Skin epidermis (tissue), 12 donors: Measurements from ENCODE around the gene C2orf49.

Experiments
- H3K27ac ChIP-seq, 21 experiments: fragments of 200-600 bp; sonication (generic) in 11 of 21; one replicate each; pipeline ENCODE4 v1.5.0; 2020; ENCODE audit warnings: mild to moderate bottlenecking in 3 of 21, inconsistent platforms in 2 of 21, moderate library complexity in 2 of 21
- H3K4me3 ChIP-seq, 7 experiments: fragments of 200-600 bp; sonication (generic) in 2 of 7; one replicate each; pipeline ENCODE4 v1.5.0; 2020; ENCODE audit warnings: inconsistent platforms in 2 of 7, mild to moderate bottlenecking in 2 of 7, moderate library complexity in 1 of 7

The C2orf49 gene

DNA sequence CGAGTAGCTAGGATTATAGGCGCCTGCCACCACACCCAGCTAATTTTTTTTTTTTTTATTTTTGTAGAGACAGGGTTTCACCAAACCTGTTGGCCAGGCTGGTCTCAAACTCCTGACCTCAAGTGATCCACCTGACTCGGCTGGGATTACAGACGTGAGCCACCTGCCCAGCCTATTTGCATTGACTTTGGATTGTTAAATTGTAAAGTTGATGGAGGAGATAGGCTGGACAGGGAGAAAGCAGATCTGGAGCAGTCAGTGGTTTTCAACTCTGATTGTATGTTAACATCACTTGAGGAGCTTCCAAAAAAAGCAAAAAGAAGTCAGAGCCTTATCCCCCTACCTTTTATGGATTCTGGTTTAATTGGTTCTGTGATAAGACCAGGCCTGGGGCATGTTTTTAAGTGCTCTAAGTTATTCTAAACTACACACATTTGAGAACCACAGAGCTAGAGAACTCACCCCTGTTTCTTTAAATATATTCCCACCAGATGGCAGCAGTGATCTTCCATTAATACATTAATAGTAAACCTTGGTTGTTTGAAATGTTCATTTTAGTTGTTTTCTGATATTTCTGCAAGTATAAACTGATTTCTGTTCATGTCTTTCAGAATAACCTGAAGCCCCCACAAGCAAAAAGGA is 7.5 kb downstream of the C2orf49 start:
- Histone ChIP-seq H3K27ac (no peak overlapping the region), H3K4me3 (no peak overlapping the region)

DNA sequence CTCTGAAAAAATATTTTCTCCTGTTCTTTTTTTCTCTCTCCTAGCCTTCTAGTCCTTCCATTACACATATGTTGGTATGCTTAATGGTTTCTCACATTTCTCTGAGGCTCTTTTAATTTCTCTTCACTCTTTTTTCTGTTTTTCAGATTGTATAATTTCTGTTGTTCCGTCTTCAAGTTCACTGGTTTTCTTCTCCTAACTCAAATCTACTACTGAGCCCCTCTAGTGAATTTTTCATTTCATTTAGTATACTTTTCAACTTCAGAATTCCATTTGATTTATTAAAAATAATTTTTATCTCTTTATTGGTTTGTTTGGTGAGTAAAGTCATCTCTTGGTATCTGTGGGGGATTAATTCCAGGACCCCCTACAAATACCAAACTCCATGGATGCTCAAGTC is 19.8 kb downstream of the C2orf49 start:
- no peak overlapping the region for H3K27ac ChIP-seq
- no peak overlapping the region for H3K4me3 ChIP-seq

DNA sequence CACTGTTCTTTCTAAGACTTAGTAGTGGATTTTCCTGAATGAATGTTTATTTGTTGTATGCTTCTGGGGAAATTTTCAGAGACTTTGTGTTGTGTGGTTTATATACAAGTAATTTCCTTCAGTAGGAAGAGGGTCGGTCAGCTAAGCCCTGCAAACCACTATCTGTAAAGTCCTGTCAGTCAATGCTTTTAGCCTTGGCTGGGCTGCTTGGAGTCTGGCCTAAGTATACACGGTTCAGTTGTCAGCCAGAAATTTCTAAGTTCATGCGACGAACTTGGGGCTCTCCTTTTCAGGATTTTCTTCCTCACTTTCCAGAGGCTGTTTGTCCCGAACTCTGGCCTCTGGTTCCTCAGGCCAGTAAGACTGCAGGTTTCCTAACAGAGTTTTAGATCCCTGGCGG is 21.3 kb downstream of the C2orf49 start:
- Histone ChIP-seq H3K4me3 (no peak overlapping the region), H3K27ac (no peak overlapping the region)

DNA sequence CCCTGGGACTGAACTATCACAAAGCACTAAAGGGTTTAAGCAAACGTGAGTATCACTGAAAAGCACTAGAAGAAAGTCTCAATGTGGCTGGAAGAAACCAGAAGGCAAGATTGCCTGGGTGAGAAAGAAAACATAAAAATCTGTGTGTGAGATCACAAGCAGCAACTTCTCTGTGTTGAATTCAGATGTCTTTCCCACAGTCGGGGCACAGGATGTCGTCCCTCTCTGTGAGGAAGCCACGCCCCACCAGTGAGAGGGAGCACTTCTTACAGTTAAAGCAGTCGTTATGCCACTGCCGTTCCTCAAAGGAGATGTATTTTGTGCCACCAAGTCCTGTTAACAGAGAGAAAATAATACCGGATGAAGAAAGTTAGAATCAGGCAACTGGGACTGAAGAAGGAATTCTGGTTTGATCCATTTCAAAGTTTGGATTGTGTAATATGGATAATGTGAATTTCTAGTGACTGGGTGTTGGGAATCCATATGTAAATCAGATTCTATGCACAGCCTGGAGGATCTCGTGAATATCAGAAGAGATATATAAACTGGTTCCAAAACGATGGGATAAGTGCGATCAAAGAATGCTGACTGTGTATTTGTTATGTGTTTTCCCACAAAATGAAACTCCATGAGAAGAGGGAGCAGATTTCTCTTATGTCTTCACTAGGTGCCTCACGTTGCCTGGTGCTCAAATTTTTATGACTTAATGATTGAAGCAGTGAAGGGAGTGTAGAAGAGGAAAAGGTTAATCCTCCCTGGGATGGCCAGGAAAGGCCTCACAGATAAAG is 24.0 kb downstream of the C2orf49 start:
- H3K4me3 ChIP-seq = no peak overlapping the region
- no peak overlapping the region for H3K27ac ChIP-seq

DNA sequence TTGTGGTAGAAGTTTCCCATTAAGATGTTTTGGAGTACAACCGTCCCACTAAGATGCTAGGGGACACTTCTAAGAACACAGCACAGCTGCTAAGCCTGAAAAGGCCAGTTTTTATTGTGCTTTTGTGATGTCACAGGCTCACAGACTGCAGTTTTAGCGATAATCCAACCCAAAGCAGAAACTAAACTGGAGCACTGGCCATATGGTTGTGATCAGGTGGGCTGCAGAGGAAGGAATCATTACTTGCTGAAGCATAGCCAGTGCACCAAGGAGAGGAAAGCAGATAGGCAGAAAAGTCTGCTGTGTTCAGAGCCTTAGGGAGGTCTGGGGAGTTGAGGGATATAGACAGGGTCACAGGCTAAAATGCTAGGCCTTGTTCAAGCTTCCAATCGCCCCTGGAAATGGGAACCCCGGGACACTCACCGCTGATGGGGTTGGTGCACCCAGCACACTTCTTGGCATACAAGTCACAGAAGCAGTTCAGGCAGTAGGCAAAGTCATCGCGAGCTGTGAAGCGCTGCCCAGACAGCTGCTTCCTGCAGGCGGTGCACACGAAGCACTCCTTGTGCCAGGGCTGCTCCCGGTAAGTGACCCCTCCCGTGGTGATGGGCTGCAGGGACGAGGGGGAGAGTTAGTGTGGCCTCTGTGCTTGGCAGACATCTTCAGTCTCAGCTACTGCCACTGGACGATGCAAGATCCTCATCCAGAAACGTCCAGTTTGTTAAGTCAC is 25.7 kb downstream of the C2orf49 start:
- H3K27ac ChIP-seq = no peak overlapping the region
- no peak overlapping the region for H3K4me3 ChIP-seq

DNA sequence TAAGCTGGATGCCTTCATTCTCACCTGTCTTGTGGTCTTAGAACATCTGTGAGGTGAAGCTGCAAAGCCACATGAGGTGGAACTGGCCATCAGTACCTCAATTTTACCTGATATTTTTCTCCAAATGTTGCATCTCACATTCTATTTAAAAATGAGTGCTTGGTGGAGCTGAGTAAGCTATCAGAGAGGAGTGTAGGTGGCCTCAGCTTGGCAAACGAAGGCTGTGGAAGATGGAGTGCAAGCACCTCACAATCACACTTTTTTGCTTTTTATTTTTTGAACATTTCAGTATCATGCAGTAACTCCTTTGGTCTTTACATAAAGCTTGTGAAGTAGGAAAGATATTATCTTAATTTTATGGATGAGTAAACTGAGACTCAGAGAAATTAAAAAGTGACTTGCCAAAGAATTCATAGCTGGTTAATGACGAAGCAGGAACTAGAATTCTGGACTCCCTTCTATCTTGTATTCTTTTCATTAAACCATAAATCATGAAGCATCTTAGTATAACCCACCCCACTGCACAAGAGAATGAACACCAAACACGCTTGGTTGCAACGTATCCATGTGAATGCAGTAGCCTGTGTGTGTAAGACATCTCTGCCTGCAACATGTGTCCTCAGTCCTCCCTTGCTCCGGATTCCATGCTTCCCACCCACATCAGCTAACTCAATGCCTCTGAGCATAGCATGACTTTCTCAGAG is 27.2 kb downstream of the C2orf49 start:
- H3K4me3 ChIP-seq = no peak overlapping the region
- H3K27ac ChIP-seq = no peak overlapping the region

DNA sequence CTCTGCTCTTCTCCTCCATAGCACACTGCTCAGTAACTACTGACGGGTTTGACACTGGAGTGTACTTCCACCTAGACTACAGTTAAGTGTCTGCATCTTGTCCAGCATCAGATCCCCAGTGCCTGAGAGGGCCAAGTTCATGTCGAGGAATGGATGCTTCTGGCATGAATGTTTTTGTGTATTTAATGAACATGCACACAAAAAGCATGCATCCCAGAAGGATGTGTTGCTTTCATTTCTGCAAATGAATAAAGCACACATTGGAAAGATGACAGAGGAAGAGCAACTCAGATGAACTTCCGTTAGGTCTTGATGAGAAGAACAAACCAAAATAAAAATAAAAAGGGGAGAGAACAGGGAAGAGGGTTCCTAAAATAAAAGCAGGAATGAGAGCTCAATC is 27.9 kb downstream of the C2orf49 start:
- H3K27ac ChIP-seq = no peak overlapping the region

DNA sequence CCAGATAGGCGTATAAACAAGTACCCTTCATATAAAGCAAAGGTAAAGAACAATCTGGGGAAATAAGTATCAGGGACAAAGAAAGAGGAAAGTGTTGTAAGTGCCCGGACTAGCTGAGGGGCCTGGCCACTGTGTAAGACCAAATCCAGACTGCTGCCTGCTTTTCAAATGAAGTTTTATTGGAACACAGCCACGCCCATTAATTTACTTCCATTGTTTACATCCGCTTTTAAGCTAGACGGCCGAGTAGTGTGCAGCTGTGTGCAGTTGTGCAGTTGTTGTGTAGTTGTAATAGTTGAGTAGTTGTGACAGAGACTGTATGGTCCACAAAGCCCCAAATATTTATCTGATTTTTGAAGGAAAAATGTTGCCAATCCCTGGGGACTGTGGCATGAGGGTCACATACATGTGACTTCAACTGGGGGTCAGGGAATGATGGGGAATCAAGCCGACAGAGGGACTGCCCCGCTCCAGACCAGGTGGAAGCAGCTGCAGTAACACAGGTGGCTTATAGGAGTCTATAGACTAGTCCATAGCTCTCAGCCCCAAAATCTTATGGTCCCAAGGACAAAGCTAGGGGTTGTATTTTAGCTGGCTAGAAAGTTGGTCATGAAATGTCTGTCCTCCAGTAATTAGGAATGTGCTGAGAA is 31.5 kb downstream of the C2orf49 start:
- Histone ChIP-seq H3K27ac (no peak overlapping the region), H3K4me3 (no peak overlapping the region)

More for the DNA sequence above, 27.9 kb downstream of the C2orf49 start:
- no peak overlapping the region for H3K4me3 ChIP-seq

DNA sequence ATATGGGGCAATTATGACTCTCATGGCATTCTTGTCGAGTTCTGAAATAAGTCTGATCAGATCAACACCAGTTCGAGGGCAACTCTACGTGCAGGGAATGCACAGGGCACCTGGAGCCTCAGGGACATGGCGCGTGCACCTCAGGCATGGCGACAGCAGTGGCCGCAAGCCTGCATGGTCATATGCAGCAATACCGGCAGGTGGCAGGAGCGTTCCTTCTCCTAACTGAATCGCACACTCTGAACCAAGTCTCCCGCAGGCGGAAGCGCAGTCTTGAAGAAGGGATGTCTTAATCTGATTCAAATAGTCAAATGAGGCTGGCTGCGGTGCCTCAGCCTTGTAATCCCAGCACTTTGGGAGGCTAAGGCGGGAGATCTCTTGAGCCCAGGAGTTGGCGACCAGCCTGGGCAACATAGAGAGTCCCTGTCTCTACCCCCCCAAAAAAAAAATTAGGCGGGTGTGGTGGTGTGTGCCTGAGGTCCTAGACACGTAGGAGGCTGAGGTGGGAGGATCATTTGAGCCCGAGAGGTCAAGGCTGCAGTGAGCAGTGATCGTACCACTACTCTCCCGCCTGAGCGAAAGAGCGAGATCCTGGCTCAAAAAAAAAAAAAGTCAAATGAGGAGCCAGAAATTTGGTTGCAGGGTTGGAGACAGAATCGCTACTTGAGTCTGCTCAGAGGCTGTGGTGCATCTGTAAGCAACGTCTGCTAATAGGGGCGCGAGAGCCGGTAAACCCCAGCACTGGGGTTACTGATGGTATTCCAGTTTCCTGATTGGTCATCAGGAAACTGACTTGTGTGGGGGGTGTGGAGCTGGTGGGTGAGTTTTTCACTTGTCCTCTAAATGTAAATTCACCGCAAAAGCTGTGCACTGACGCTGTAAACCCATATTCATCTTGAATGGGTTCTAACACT is 32.7 kb downstream of the C2orf49 start:
- Histone ChIP-seq H3K27ac (peak overlapping the region in 2 of 21 experiments; percentile 16 to 28), H3K4me3 (no peak overlapping the region)

DNA sequence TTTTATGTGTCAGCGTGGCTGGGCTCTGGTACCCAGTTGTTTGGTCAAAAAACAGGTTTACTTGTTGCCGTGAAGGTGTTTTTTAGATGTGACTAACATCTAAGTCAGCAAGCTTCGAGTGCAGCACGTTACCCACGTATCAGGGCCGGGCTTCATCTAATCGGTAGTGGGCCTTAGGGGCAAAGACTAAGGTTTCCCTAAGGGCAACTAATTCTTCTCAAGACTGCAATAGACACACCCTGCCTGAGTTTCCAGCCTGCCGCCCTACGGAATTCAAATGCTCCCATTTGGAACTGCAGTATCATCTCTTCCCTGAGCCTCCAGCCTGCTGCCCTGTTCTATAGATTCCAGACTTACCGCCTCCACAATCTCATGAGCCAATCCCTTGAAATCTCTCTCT is 33.8 kb downstream of the C2orf49 start:
- Histone ChIP-seq H3K4me3 (no peak overlapping the region), H3K27ac (no peak overlapping the region)

DNA sequence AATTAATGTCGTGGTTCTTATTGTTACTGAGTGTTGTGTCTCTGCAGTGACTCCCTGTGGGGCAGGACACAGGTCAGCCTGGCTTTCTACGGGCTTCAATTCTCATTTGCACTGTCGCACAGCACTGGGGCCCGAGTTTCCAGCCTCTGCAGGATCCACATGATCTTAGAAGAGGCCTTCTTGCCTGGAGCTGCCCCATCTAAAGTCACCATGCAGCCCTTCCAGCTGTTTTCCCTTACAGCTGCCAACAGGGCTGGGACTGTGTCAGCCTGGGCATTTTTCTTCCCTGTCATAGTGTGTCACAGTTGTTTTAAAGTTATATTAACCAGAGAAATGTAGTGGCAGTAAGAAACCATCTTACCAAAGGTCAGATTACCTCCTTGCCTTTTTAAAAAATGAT is 34.5 kb downstream of the C2orf49 start:
- no peak overlapping the region for H3K4me3 ChIP-seq
- peak overlapping the region in 4 of 21 experiments; percentile 4 to 32 (median 16) for H3K27ac ChIP-seq

DNA sequence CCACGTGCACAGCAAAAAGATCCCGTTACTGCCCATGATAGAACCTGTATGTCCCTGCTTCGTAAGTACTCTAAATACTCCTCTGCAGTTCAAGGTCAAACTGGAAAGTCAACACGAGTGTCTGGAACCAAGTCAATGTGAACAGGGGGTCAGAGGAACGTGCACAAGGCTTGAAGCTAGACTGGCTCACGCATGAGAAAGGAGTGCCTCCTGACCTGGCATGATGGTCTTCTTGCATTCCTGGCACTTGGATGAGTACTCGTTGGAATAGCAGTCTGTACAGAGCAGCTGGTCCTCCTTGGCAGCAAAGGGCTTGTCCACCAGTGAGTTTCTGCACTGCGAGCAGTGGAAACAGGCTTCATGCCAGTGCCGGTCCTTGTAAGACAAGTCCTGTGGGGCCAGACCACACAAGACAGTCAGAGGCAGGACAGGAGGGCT is 36.0 kb downstream of the C2orf49 start:
- peak overlapping the region in 15 of 21 experiments; percentile 0 to 89 (median 65) for H3K27ac ChIP-seq
- H3K4me3 ChIP-seq = peak overlapping the region in 1 of 7 experiments; percentile 3

DNA sequence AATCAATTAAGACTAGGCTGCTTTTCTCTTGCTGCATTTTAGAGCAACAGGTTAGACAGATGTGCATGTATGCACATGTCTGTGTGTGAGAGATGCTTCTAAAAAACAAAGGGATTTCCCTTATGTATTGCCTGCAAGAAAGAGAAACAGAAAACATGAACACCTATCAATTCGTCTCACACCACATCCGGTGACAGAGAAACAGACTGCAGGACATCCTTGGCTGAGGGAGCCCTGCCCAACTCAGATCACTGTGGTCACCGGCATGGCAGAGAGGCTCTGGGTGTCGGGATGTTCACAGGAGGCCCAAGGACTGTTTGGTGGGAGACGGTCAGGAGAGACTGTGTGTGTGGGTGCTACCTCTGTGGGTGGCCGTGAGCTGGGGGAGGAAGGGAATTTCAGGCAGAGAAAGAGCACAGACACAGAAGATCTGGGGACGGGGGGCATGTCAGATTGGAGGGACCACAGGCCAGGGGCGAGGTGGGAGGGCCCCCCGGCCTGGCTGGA is 36.6 kb downstream of the C2orf49 start:
- Histone ChIP-seq H3K4me3 (peak overlapping the region in 1 of 7 experiments; percentile 3), H3K27ac (peak overlapping the region in 18 of 21 experiments; percentile 0 to 89 (median 64))

DNA sequence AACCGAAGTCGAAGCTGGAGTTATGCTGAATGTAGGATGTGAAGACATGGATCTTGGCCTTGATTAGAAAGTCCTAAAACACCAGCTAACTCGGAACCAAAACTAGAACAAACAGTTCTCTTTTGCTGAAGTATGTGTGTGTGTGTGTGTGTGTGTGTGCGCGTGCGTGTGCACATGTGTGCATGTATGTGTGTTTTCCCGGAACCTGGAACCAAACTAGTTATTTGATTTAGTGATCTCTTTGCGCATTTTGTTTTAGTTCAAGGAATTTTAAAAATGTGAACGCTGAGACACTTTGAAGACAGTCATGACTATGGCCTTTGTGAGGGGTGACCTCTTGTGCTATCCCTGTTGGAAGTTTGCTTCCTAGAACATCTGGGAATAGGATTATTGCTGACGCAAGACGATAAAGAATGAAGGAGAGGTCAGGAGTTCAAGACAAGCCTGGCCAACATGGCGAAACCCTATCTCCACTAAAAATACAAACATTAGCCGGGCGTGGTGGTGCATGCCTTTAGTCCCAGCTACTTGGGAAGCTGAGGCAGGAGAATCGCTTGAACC is 37.7 kb downstream of the C2orf49 start:
- peak overlapping the region in 10 of 21 experiments; percentile 7 to 89 (median 66) for H3K27ac ChIP-seq

DNA sequence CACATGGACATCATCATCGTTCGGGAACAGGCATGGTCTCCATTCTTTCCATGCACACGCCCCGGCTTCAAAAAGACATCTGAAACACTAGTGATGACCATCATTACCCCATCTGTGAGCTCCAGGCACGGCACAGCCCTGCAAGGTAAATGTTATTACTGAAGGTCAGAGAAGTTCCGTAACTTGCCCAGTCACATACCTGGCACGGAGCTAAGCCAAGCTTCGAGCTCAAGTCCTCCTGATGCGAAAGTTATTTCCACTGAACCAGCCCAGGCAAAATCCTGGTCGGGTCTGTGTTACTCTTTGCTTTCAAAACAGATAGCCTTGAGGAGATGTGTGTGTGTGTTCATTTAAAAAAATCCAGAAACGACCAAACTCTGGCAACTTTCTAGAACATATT is 38.7 kb downstream of the C2orf49 start:
- no peak overlapping the region for H3K4me3 ChIP-seq
- H3K27ac ChIP-seq = peak overlapping the region in 3 of 21 experiments; percentile 32 to 53 (median 51)

More for the DNA sequence above, 37.7 kb downstream of the C2orf49 start:
- H3K4me3 ChIP-seq = no peak overlapping the region

DNA sequence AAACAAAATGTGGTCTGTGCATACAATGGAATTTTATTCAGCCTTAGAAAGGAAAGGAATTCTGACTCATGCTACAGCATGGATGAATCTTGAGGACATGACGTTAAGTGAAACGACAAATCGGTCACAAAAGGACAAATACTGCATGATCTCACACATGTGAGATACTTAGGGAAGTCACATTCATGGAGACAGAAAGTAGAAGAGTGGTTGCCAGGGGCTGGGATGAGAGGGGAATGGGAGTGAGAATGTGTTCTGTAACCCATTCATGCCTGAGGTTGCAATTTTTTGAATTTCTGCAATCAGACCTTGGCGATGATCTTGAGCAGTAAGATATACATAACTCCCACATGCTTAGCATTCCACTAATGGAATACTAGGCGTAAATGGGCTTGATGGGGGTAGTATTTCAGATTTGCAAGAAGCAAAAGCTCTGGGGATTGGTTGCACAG is 39.5 kb downstream of the C2orf49 start:
- Histone ChIP-seq H3K27ac (peak overlapping the region in 2 of 21 experiments; percentile 26 to 36), H3K4me3 (no peak overlapping the region)

DNA sequence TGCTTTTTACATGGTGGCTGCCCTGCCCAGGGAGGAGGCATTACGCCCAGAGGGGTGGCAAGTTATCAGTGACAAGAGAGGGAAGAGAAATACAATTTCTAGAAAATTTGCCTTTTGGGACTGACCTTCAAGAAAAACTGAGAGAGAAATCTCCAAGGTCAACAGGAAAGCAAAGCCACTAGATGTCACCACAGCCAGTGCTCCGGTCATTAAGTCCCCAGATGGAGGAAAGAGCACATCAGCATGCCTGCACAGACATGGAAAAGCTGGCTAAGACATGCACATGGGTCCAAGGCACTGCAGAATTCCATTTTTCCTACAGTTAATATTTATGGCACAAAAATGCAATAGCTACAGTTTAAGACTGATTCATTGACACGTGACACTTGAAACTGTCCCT is 40.5 kb downstream of the C2orf49 start:
- H3K4me3 ChIP-seq = no peak overlapping the region
- no peak overlapping the region for H3K27ac ChIP-seq
